Measurements from ENCODE around the gene ZNF302.

- TF ChIP-seq CTCF (IDR thresholded peaks at IDR 0.05; ENCODE audit: low read length) (no peak), EZH2phosphoT487 (IDR thresholded peaks at IDR 0.05; ENCODE audit: low read length) (no peak), EZH2 (optimal IDR thresholded peaks at IDR 0.05; ENCODE audit: low read depth, low read length) (no peak)
Measured at GRCh38 chr19:34688592-34688991, 11.1 kb downstream of the ZNF302 start.

Measured in MM.1S (cell line).